Breast epithelium (tissue), 4 donors: ENCODE measurements around the gene SPIB. TPM values are rescaled to one million over a fixed set of nuclear protein-coding genes. Genes with fewer than 3 reads are reported as not detected.

Experiments used
- DNase-seq, 2 donors: peaks; one replicate each; pipeline ENCODE4 v3.0.0-alpha.2; 2019; ENCODE audit warnings: low spot score in 2 of 2
- H3K27ac ChIP-seq, 2 donors: fragments of 200-600 bp; sonication (generic) in 1 of 2; one replicate each; pipeline ENCODE4 v1.5.1; 2016 to 2019; ENCODE audit warnings: mild to moderate bottlenecking in 1 of 2
- H3K27me3 ChIP-seq, 2 donors: fragments of 200-600 bp; sonication (generic) in 1 of 2; one replicate each; pipeline versions ENCODE4 v1.5.1 to v1.6.0; 2017 to 2019; ENCODE audit warnings: control low read depth in 1 of 2, mild to moderate bottlenecking in 1 of 2
- H3K36me3 ChIP-seq: fragments of 200-600 bp; one replicate; pipeline ENCODE4 v1.5.1; 2019
- H3K4me1 ChIP-seq, 2 donors: fragments of 200-600 bp; sonication (generic); one replicate each; pipeline ENCODE4 v1.5.1; 2016 to 2019; ENCODE audit warnings: control low read depth in 1 of 2
- H3K4me3 ChIP-seq, 3 donors: fragments of 200-600 bp; sonication (generic); 1 replicate in 2 of 3; 2 replicates in 1 of 3; pipeline ENCODE4 v1.5.1; 2016 to 2019; ENCODE audit warnings: mild to moderate bottlenecking in 3 of 3, moderate library complexity in 2 of 3
- H3K9me3 ChIP-seq, 2 donors: fragments of 200-600 bp; sonication (generic) in 1 of 2; one replicate each; pipeline ENCODE4 v1.5.1; 2016 to 2019; ENCODE audit warnings: control low read depth in 1 of 2
- CTCF ChIP-seq, 3 donors: fragments of 450-650 bp; IDR thresholded peaks; one replicate each; pipeline ENCODE4 v1.5.1; 2016 to 2017; ENCODE audit warnings: antibody characterized with exemption in 3 of 3, mild to moderate bottlenecking in 3 of 3, moderate library complexity in 3 of 3
- POLR2A ChIP-seq: fragments of 450-650 bp; IDR thresholded peaks from one replicate; pipeline ENCODE4 v1.6.1; 2016; ENCODE audit warnings: antibody characterized with exemption, mild to moderate bottlenecking, moderate library complexity
- POLR2AphosphoS5 ChIP-seq, 3 donors: sonication (generic); formaldehyde crosslinking; IDR thresholded peaks; one replicate each; pipeline ENCODE4 v1.6.1; 2017; ENCODE audit warnings: antibody characterized with exemption in 3 of 3
- intact Hi-C: fragments of 100-400 bp; cut with DNase I; formaldehyde crosslinking; loops from one replicate; pipeline ENCODE4 v1.15.1; 2023; ENCODE audit warnings: low total_unique reads
- total RNA-seq, 3 donors: library from RNA; depleted of rRNA; stranded (reverse); fragments of >200 nt; gene quantifications; one replicate each; pipeline ENCODE4 v1.1.0, GENCODE V29; 2016

SPIB gene
- total RNA-seq, 3 donors from 2014 or later: 0.33 TPM; not detected in 2

- Histone ChIP-seq H3K36me3 (peaks cover 8% of the 10 kb centered on the region), H3K27me3 (no peaks in the 10 kb centered on the region), H3K27ac (no peak overlapping the region), H3K9me3 (no peaks in the 10 kb centered on the region), H3K4me1 (no peaks in the 10 kb centered on the region), H3K4me3 (no peak overlapping the region)
- no peak for DNase-seq
- TF ChIP-seq CTCF (IDR thresholded peaks at IDR 0.05) (no peak), POLR2A (no peak), POLR2AphosphoS5 (IDR thresholded peaks at IDR 0.05) (no peak)
- intact Hi-C loops: no loop called here
Measured at GRCh38 chr19:50380751-50381151, 38.0 kb upstream of the SPIB start.

GRCh38 chr19:50381881-50382729, 36.6 kb upstream of the SPIB start:
- H3K27ac ChIP-seq: no peak overlapping the region
- no peak overlapping the region for H3K4me3 ChIP-seq
- H3K27me3 ChIP-seq: no peaks in the 10 kb centered on the region
- no peak for TF ChIP-seq POLR2AphosphoS5 (IDR thresholded peaks at IDR 0.05)
- no peak for TF ChIP-seq CTCF (IDR thresholded peaks at IDR 0.05)
- TF ChIP-seq POLR2A: no peak
- intact Hi-C loops: no loop called here
- peaks cover 8% of the 10 kb centered on the region for H3K36me3 ChIP-seq
- DNase-seq: no peak
- no peaks in the 10 kb centered on the region for H3K9me3 ChIP-seq
- no peaks in the 10 kb centered on the region for H3K4me1 ChIP-seq

- Histone ChIP-seq H3K27ac (peak overlapping the region; percentile 84 to 97), H3K4me1 (no peaks in the 10 kb centered on the region), H3K9me3 (no peaks in the 10 kb centered on the region), H3K27me3 (no peaks in the 10 kb centered on the region), H3K36me3 (peaks cover 8% of the 10 kb centered on the region), H3K4me3 (peak overlapping the region; percentile 62 to 75 (median 65))
- no peak for TF ChIP-seq CTCF (IDR thresholded peaks at IDR 0.05)
- no peak for TF ChIP-seq POLR2AphosphoS5 (IDR thresholded peaks at IDR 0.05)
- no peak for TF ChIP-seq POLR2A
- DNase-seq: peak in 1 of 2 donors; percentile 32
- intact Hi-C loops: no loop called here
Measured at GRCh38 chr19:50383001-50383851, 35.5 kb upstream of the SPIB start.

- DNase-seq: peak; percentile 98
- H3K4me3 ChIP-seq: peak within 1 kb of the TSS; percentile 62 to 75 (median 65)
- peak within 1 kb of the TSS; percentile 84 to 97 for H3K27ac ChIP-seq
- H3K9me3 ChIP-seq: no peaks in the 10 kb centered on the region
- no peaks in the 10 kb centered on the region for H3K4me1 ChIP-seq
- no peaks in the 10 kb centered on the region for H3K27me3 ChIP-seq
- peaks cover 8% of the 10 kb centered on the region for H3K36me3 ChIP-seq
- intact Hi-C loops: no loop called here
- TF ChIP-seq POLR2AphosphoS5 (IDR thresholded peaks at IDR 0.05): peak in 2 of 3 donors; percentile 56 to 68
- no peak for TF ChIP-seq POLR2A
Measured at GRCh38 chr19:50383852-50384684, 34.7 kb upstream of the SPIB start, which contains the start of gene POLD1. POLD1 (plus strand) TSS chr19:50384347; CDS start chr19:50398852, 14,505 bp downstream.
